NCI-H345 treated with DMSO at 0.1 percent for 48 hours (cell line): Measurements from ENCODE around the gene IRF5.
"Not testable (repeated sequence)": the region's sequence is repeated elsewhere in the genome, so short reads cannot be mapped to it uniquely, and the experiment has no call there.

ENCODE experiments used
- DNase-seq: peaks from one replicate; lab custom pipeline; 2025; ENCODE audit not compliant: unreplicated experiment; lab: John Stamatoyannopoulos, UW

IRF5 gene

DNA sequence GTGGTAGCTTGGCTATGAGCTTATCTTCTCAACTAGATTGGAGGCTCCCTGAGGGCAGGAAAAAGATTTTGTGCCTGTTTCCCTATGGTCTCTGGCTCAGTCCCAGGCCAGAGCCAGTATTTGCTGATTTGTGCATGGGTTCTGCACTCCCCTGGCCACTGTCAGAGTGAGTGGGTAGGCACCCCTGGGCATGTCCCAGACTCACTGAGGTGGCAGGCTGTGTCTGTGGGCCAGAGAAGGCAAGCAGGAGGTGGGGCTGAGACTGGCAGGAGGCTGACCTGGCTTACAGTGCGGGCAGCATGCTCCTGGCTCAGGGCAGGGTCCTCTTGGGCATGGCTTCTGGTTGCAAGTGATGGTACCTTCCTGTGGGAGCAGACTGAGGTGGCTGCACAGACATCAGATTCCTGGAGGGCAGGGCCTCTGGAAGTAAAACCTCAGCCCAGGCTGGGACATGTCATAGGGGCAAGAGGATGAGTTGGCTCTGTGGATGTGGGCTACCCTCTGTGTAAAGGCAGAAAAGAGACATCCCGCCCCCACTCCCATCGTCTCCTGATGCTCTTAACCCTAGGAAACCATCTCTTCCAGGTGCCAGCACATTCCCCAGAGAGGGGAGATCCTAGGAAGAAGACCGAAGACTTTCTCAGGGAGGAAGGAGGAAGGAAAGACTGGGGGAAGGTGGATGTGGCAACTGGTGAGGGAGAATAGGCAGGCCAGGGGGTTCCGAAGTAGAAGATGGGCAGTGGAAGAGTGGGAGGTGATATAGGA, 31.5 kb upstream of the IRF5 start:
- no peak for DNase-seq

DNA sequence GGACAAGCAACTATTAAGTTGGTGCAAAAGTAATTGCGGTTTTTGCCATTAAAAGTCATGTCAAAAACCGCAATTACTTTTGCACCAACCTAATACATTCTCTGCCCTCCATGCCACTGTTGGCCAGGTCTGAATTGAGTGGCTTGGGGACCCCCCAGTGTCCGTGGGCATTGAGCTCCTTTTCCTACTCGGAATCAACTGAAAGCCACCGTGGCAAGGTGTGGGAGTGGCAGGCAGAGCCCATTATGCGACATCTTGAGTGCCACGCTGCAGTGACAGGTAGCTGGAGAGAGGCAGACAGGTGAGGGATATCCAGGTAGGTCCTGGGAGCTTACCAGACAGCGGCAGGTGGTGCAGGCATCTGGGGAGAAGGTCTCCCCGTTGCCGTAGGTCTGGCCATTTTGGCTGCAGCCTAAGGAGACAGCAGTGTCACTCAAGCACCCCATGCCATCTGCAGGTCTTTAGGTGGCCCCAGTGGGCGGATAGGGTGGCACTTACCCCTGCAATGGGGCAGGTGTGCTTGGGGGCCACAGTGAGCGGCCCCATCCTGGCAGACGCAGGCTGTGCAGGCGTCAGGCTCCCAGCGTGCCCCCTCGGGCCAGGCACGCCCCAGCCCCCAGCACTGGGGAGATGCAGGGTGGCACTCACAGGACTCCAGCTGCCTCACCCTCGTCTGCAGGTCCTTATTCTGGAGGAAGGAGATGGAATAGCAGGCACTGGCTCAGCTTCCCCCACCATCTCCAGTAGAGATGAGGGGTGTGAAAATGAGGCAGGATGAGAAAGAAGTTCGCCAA, 30.8 kb upstream of the IRF5 start:
- no peak for DNase-seq

DNA sequence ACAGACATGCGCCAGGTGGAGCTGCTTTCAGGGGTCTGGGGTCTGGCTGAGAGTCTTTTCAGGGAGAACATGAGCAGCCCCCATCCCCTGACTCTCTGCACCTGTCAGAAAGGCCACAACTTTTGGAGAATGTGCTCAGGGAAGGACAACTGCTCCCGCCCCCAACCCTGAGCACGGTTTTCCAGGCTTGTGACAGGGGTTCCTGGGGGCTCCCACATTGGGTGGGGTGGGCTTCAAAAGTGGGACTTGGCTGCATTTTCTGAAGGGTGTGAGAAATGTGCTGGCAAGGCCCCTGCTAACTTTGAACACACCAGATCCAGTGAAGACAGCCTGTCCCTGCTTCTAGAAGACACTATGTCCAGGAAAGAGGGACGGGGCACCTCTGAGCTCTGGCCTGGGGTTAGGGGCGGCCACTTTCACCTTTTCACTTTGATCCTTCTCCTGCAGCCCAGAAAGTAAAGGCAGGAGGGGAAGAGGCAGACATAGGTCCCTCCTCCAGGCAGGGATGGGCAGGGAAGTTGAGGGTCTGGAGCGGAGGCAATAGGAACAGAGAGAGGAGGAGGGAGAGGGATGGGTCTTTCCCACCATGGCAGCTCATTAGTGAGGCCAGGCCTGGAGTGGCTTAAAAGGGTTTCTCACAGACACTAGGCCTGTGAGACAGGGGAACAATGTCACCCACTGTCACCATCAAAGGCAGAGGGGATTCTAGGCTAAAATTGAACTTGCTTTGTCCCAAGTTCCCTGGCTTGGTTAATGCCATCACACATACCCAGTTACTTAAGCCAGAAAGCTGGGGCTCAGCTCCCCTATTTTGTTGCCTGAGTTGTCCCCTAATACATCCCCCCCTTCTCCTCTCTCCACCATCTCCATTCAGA, 28.7 kb upstream of the IRF5 start:
- DNase-seq: no peak

- DNase-seq: no peak
These were observed 27.8 kb upstream of the IRF5 start for GRCh38 chr7:128909625-128910568.

DNA sequence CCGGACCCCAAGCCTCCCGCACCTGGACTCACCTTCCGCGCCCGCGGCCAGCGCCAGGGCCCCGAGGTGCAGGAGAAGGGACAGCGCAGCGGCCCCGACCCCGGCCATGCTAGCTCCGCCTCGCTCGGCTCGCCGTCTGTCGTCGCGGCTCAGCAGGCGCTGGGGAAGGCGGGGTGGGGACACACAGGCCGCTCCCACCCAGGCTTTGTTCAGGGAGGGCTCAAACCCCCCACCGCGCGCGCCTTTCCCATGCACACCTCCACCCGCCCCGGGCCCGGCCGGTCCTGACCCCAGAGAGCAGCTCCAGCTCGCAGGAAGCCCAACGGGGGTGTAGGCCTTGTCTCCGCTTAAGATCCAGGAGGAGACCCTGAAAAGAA, 27.2 kb upstream of the IRF5 start, which contains the start of gene KCP:
Gene KCP (minus strand): TSS at position 141 of the 377 bp plus-strand sequence. CDS start 33 bp downstream, at position 108.
- DNase-seq: no peak

- DNase-seq: no peak
These were observed 26.2 kb upstream of the IRF5 start for GRCh38 chr7:128911423-128912031.

DNA sequence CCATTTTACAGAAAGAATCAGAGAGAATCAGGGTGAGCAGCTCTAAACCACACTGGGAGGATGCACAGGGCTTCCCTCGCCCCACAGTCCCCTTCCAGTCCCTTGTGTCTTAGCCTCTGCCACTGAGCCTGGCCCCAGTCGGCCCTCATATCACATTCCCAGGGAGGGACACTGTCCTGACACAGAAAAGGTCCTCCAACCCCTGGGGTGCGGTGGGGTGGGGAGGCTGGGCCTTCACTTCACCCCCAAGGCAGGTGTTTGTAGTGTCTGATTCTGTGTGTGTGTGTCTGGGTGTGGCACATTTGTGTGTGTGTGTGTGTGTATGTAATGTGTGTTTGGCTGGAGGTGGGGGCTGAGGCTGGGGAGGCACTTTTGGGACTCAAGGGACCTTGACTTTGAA, 25.4 kb upstream of the IRF5 start:
- no peak for DNase-seq

GRCh38 chr7:128912709-128913495, 24.8 kb upstream of the IRF5 start:
- not testable (repeated sequence) for DNase-seq

- no peak for DNase-seq
These were observed 23.7 kb upstream of the IRF5 start for GRCh38 chr7:128913870-128914565.

- no peak for DNase-seq
These were observed 23.1 kb upstream of the IRF5 start for GRCh38 chr7:128914566-128915151.

DNA sequence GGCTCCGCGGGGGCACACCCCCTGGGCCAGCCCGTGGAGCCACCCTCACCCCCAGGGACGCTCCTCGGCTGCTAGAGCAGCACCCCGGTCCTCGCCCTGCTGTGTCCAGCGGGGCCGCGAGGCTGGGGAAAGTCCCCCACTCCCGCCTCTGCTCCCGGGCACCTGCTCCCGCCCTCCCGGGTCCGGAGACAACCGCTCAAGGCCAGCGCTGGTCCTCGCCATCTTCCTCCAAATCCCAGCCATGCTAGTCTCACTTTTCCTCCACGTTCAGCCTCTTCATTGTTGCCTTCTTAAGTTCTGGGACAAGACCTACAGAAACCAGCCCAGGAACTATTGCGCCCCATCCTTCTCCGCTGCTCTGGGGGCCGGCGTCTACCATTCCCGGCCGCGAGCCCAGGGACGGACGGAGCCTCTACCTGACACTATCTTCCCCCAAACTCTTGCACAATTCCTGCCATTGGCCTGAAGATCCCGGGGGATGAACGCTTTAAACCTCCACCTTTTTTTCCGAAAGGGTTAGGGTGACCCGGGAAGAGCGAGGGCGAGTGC, 22.4 kb upstream of the IRF5 start:
- DNase-seq: no peak

DNA sequence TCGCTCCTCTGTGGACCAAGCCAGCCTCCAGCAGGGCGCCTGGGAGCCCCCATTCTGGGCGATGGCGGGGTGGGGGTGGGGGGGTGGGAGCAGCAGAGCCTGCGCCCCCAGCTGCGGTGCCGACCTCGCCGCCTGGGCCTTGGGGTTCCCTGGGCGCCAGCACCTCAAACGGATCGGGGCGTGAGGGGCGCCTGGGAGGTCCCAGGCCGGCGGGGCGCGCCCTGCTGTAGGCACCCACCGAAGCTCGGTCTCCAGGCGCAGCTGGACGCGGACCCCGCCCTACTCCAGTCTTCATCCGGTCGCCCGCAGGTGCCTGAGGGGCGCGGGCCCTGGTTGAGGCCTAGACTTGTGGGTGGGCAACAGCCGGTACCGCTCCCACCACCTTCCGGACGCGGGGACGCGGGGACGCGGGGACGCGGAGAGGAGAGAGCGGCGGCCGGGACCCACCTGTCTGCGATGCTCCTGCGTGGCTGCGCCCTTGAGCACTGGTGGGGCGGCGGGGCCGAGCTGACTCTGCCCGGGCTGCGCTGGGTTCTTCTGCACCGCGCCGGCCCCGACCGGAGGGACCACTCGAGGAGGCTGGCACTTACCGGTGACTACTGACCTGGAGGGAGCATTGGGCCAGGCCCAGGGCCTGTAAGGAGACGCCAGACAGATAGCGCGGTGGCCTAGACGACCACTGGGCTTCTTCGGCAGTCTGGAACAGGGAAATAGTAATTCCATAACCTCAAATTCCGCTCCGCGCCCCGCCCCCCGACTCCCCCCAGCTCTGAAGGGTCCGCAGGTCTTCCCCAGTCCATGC, 21.7 kb upstream of the IRF5 start:
- no peak for DNase-seq

DNA sequence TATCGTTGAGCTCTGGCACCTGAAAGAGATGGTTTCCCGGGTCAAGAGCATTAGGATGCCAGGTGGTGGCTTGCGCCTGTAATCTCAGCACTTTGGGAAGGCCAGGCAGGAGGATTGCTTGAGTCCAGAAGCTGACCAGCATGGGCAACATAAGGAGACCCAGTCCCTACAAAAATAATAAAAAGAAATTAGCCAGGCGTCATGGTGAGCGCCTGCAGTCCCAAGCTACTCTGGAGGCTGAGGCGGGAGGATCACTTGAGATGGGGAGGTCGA, 21.1 kb upstream of the IRF5 start:
- DNase-seq: no peak

GRCh38 chr7:128917122-128917521, 20.6 kb upstream of the IRF5 start:
- DNase-seq: no peak

GRCh38 chr7:128918016-128918665, 19.6 kb upstream of the IRF5 start:
- no peak for DNase-seq

DNA sequence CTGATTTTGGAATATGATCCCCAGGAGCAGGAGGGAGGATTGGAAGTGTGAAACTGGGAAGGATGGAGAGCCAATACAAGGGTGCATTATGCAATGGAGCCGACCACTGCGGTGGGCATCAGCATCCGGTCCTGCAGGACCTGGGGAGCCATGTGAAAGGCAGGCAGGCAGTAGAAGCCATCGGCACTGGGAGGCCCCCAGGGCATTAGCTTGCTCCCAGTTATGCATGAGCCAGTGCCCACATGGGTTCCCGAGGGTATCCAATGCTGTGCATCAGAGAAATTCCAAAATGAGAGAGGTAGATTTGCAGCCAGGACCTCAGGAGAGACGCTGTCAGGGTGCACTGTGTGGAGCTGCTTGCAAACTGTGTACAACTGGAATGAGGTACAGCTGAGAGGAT, 18.5 kb upstream of the IRF5 start:
- DNase-seq: no peak
